IMR-90 (cell line): ENCODE measurements around the gene SUGCT. TPM values are rescaled to one million over a fixed set of nuclear protein-coding genes. Genes with fewer than 3 reads are reported as not detected.
"Not testable (repeated sequence)": the region's sequence is repeated elsewhere in the genome, so short reads cannot be mapped to it uniquely, and the experiment has no call there.

Experiments used
- ATAC-seq: fragments of 200-7000 bp; cut with Tn5 transposase; 2 replicates; pipeline ENCODE4 v1.9.1; 2020; ENCODE audit warnings: low read depth, mild to moderate bottlenecking, moderate library complexity
- BruUV-seq: library from RNA; stranded (reverse); fragments of 400-500 nt; replicated peaks from 2 replicates; lab custom pipeline; 2021; lab: Mats Ljungman, UMichigan
- CTCF ChIA-PET: fragments of 300-600 bp; formaldehyde crosslinking; extraction: SDS; loops from one replicate; lab custom pipeline; 2021; ENCODE audit warnings: antibody characterized with exemption; lab: Yijun Ruan, JAX
- POLR2A ChIA-PET: fragments of 300-600 bp; sonication (Branson Sonifier 250); formaldehyde crosslinking; loops from one replicate; lab custom pipeline; 2022; ENCODE audit warnings: antibody characterized with exemption; ENCODE audit not compliant: unreplicated experiment; lab: Charles Lee
- DNase-seq: peaks from one replicate; pipeline ENCODE4 v3.0.0; 2013
- H2AFZ ChIP-seq: replicated peaks from 2 replicates; pipeline ENCODE3; 2013; ENCODE audit warnings: low read length, mild to moderate bottlenecking; ENCODE audit not compliant: poor library complexity
- H2AK5ac ChIP-seq: 2 replicates; pipeline ENCODE4 v1.6.1; 2013; ENCODE audit warnings: low read depth, low read length, inconsistent platforms
- H2AK9ac ChIP-seq: replicated peaks from 2 replicates; pipeline ENCODE3; 2013; ENCODE audit warnings: mild to moderate bottlenecking, low read depth, low read length, moderate library complexity; ENCODE audit not compliant: poor library complexity
- H2BK120ac ChIP-seq: 2 replicates; pipeline ENCODE4 v1.6.1; 2013; ENCODE audit warnings: low read depth, low read length, inconsistent platforms
- H2BK15ac ChIP-seq: 3 replicates; pipeline ENCODE4 v1.6.1; 2013; ENCODE audit warnings: low read depth, low read length, inconsistent platforms
- H2BK20ac ChIP-seq: 2 replicates; pipeline ENCODE4 v1.6.1; 2013; ENCODE audit warnings: low read depth, mild to moderate bottlenecking, inconsistent platforms, low read length, moderate library complexity
- H2BK5ac ChIP-seq: 2 replicates; pipeline ENCODE4 v1.6.1; 2013; ENCODE audit warnings: mild to moderate bottlenecking, low read depth, low read length, inconsistent platforms; ENCODE audit not compliant: poor library complexity, severe bottlenecking
- H3K14ac ChIP-seq: replicated peaks from 2 replicates; pipeline ENCODE4 v1.6.1; 2013; ENCODE audit warnings: low read depth, low read length, inconsistent platforms
- H3K18ac ChIP-seq: 2 replicates; pipeline ENCODE4 v1.6.1; 2013; ENCODE audit warnings: low read depth, low read length, control low read depth
- H3K23ac ChIP-seq: 2 replicates; pipeline ENCODE4 v1.6.1; 2013; ENCODE audit warnings: low read depth, low read length, inconsistent platforms
- H3K27ac ChIP-seq: 2 replicates; pipeline ENCODE4 v1.5.1; 2013; ENCODE audit warnings: mild to moderate bottlenecking, control low read depth, low read length; ENCODE audit not compliant: insufficient read depth
- H3K27me3 ChIP-seq: 2 replicates; pipeline ENCODE4 v1.6.1; 2013; ENCODE audit warnings: low read length; ENCODE audit not compliant: control insufficient read depth, insufficient read depth
- H3K36me3 ChIP-seq: 2 replicates; pipeline ENCODE4 v1.6.1; 2013; ENCODE audit warnings: low read length, mixed read lengths; ENCODE audit not compliant: control insufficient read depth, insufficient read depth
- H3K4ac ChIP-seq: 2 replicates; pipeline ENCODE4 v1.6.1; 2013; ENCODE audit warnings: low read depth, low read length, inconsistent platforms
- H3K4me1 ChIP-seq: 2 replicates; pipeline ENCODE4 v1.6.1; 2013; ENCODE audit warnings: low read length, mixed read lengths; ENCODE audit not compliant: control insufficient read depth, insufficient read depth
- H3K4me2 ChIP-seq: 2 replicates; pipeline ENCODE4 v1.6.1; 2013; ENCODE audit warnings: low read depth, mild to moderate bottlenecking, control low read depth, low read length, moderate library complexity
- H3K4me3 ChIP-seq: 2 replicates; pipeline ENCODE4 v1.5.1; 2013; ENCODE audit warnings: low read depth, mild to moderate bottlenecking, control low read depth, low read length, moderate library complexity; ENCODE audit not compliant: insufficient read depth
- H3K56ac ChIP-seq: 2 replicates; pipeline ENCODE4 v1.6.1; 2013; ENCODE audit warnings: low read length, inconsistent platforms; ENCODE audit not compliant: insufficient read depth; ENCODE audit errors: extremely low read depth
- H3K79me1 ChIP-seq, 2 experiments: 2 replicates each; pipeline ENCODE4 v1.6.1; 2013; ENCODE audit warnings: low read length in 2 of 2, inconsistent platforms in 1 of 2, low read depth in 1 of 2
- H3K9ac ChIP-seq: 2 replicates; pipeline ENCODE4 v1.6.1; 2013; ENCODE audit warnings: low read depth, low read length, control low read depth
- H3K9me1 ChIP-seq: 2 replicates; pipeline ENCODE4 v1.6.1; 2013; ENCODE audit warnings: low read length, inconsistent platforms; ENCODE audit not compliant: insufficient read depth
- H3K9me3 ChIP-seq: 2 replicates; pipeline ENCODE4 v1.6.1; 2013; ENCODE audit warnings: low read length; ENCODE audit not compliant: control insufficient read depth, insufficient read depth
- H4K20me1 ChIP-seq: 2 replicates; pipeline ENCODE4 v1.6.1; 2013; ENCODE audit warnings: low read length, inconsistent platforms; ENCODE audit not compliant: insufficient read depth
- H4K5ac ChIP-seq: 2 replicates; pipeline ENCODE4 v1.6.1; 2013; ENCODE audit warnings: mild to moderate bottlenecking, low read depth, low read length, control low read depth
- H4K8ac ChIP-seq, 2 experiments: 2 replicates each; pipeline ENCODE4 v1.6.1; 2013; ENCODE audit warnings: low read depth in 2 of 2, low read length in 2 of 2, control low read depth in 1 of 2, inconsistent platforms in 1 of 2
- H4K91ac ChIP-seq: 2 replicates; pipeline ENCODE4 v1.6.1; 2013; ENCODE audit warnings: low read depth, low read length, inconsistent platforms; ENCODE audit not compliant: insufficient read depth
- WGBS, 2 experiments: methylation state at CpG; one replicate each; pipeline versions ENCODE4 v1.1.5 to v1.1.7; 2013; ENCODE audit warnings: missing lambda C conversion rate in 2 of 2; ENCODE audit not compliant: insufficient read length in 1 of 2; ENCODE audit errors: extremely low coverage in 2 of 2; 5-methylcytosine and 5-hydroxymethylcytosine counted together
- dilution Hi-C: fragments of 300-500 bp; cut with HindIII; formaldehyde crosslinking; loops from one replicate; pipeline ENCODE4 v1.14.3; 2018; ENCODE audit warnings: low sequenced_read_pairs; ENCODE audit not compliant: unreplicated experiment
- in situ Hi-C: fragments of 300-500 bp; cut with MboI; formaldehyde crosslinking; loops from 3 replicates; pipeline ENCODE4 v1.14.3; 2019; ENCODE audit warnings: low sequenced_read_pairs, inconsistent platforms, mixed read lengths
- intact Hi-C: fragments of 100-400 bp; cut with micrococcal nuclease; formaldehyde crosslinking; loops from 2 replicates; pipeline ENCODE4 v1.10.0; 2022
- polyA plus RNA-seq, 3 experiments: library from polyadenylated mRNA; depleted of rRNA; stranded (reverse); fragments of >200 nt; gene quantifications; 2 replicates each; pipeline ENCODE4 v1.2.3, GENCODE V29; 2012; ENCODE audit warnings: low replicate concordance in 1 of 3
- total RNA-seq: library from RNA; depleted of rRNA; stranded (reverse); fragments of >200 nt; gene quantifications from 2 replicates; pipeline ENCODE4 v1.2.3, GENCODE V29; 2012

Gene SUGCT
- total and polyA plus RNA-seq, 2 of the 4 experiments (the other 2 are of a cell fraction): 5.9 to 8.3 TPM

DNA sequence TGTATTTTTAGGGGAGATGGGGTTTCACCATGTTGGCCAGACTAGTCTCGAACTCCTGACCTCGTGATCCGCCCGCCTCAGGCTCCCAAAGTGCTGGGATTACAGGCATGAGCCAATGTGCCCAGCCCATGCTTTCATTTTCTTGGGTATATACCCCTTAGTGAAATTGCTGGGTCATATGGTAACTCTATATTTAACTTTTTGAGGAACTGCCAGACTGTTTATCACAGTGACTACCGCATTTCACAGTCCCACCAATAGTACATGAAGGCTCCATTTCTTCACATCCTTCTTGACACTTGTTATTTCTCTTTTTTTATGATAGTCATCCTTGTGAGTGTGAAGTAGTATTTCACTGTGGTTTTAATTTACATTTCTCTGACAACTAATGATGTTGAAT is 134.0 kb downstream of the SUGCT start:
- H4K8ac ChIP-seq, H3K4ac ChIP-seq, H3K14ac ChIP-seq, H3K18ac ChIP-seq, POLR2A ChIA-PET, H3K9ac ChIP-seq, H4K91ac ChIP-seq, H3K4me3 ChIP-seq, dilution Hi-C loops, H2BK20ac ChIP-seq, H3K9me3 ChIP-seq, H3K27ac ChIP-seq, H2BK15ac ChIP-seq, H3K36me3 ChIP-seq, H3K79me1 ChIP-seq, H3K27me3 ChIP-seq, H4K20me1 ChIP-seq, H2AK9ac ChIP-seq, H2AK5ac ChIP-seq, H2BK120ac ChIP-seq, in situ Hi-C loops, H4K5ac ChIP-seq, intact Hi-C loops, H2BK5ac ChIP-seq, BruUV-seq, H3K9me1 ChIP-seq, H3K56ac ChIP-seq, H2AFZ ChIP-seq, DNase-seq, H3K23ac ChIP-seq, CTCF ChIA-PET, ATAC-seq, H3K4me1 ChIP-seq, H3K4me2 ChIP-seq: not testable (repeated sequence)
- no CpG with 5 or more reads among the region's 5 CpGs for WGBS, 2 experiments
